ENCODE measurements around the gene EPHB2. TPM values are rescaled to one million over a fixed set of nuclear protein-coding genes. Genes with fewer than 3 reads are reported as not detected.

EPHB2 gene
- total RNA-seq, 4 donors from 2014 or later = 0.32 to 4.0 (median 1.7) TPM

DNA sequence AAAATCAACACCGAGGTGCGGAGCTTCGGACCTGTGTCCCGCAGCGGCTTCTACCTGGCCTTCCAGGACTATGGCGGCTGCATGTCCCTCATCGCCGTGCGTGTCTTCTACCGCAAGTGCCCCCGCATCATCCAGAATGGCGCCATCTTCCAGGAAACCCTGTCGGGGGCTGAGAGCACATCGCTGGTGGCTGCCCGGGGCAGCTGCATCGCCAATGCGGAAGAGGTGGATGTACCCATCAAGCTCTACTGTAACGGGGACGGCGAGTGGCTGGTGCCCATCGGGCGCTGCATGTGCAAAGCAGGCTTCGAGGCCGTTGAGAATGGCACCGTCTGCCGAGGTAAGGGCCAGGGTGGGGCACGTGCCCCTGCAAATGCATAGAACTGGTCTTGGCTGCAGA, 74.1 kb downstream of the EPHB2 start:
- Histone ChIP-seq H3K4me3 (no peak overlapping the region), H3K9me3 (no peaks in the 10 kb centered on the region), H3K36me3 (no peaks in the 10 kb centered on the region), H3K27ac (no peak overlapping the region), H3K27me3 (no peaks in the 10 kb centered on the region), H3K4me1 (peaks cover 10% of the 10 kb centered on the region)
- WGBS = 96% methylated on average over 27 of the region's 27 CpGs
- TF ChIP-seq CTCF (IDR thresholded peaks at IDR 0.05) (no peak), POLR2A (IDR thresholded peaks at IDR 0.05) (no peak), POLR2AphosphoS5 (IDR thresholded peaks at IDR 0.05) (no peak), EP300 (IDR thresholded peaks at IDR 0.05) (no peak)
- DNase-seq (ENCODE audit: low spot score in 2 of 2) = no peak

DNA sequence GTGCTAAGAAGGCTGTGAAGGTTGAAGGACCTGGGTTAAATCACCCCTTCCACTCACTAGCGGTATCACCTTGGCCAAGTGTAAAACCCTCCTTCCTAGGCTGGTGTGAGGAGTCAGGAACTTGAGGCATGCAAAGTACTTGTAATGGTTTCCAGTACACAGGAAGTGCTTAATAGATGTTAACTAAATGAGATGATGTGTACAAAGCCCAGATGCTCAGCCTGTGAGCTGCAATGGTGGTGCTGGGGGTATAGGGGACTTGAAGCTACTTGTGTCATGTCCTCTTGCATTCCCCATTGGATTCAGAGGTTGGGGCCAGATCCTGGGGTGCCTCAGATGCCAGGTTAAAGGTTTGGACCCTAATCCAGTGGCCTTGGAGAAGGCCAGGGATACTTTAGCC, 75.5 kb downstream of the EPHB2 start:
- Histone ChIP-seq H3K4me3 (no peak overlapping the region), H3K27me3 (no peaks in the 10 kb centered on the region), H3K27ac (no peak overlapping the region), H3K4me1 (peaks cover 17% of the 10 kb centered on the region), H3K9me3 (no peaks in the 10 kb centered on the region), H3K36me3 (no peaks in the 10 kb centered on the region)
- no peak for DNase-seq (ENCODE audit: low spot score in 2 of 2)
- WGBS = 100% methylated on average over 1 of the region's 1 CpG
- TF ChIP-seq EP300 (IDR thresholded peaks at IDR 0.05) (no peak), POLR2AphosphoS5 (IDR thresholded peaks at IDR 0.05) (no peak), CTCF (IDR thresholded peaks at IDR 0.05) (no peak), POLR2A (IDR thresholded peaks at IDR 0.05) (no peak)

DNA sequence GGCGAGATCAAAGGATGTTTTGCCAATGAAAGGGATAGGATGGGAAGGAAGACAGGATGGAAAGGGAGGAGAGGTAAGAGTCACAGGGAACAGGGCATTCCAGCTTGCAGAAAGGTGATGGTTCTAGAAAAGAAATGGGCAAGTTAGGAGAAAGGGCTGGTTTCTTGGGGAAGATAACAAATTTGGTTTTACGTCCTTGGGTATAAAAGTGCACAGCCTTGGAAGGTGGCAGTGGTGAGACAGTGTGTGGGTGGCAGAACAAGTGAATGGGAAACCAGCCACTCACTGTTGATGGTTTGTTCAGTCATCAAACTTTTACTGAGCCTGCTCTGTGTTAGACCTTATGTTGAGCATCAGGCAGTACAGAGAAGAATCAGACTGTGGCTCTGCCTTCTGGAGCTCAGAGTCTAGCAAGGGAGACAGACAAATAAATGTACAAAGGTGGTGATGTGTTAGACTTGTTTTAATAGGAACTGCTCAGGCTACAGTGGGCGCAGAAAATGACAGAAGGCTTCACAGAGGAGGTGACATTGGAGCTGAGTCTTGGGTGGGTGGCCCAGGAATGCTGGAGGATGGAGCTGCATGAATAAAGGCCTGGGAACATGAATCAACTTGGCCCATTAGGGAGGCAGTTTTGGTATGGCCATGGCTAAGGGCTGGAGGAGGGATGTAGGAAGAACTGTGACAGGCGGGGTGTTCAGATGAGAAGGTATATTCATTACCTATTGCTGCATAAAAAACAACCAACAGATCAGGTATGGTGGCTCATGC, 76.3 kb downstream of the EPHB2 start:
- Histone ChIP-seq H3K9me3 (no peaks in the 10 kb centered on the region), H3K27me3 (no peaks in the 10 kb centered on the region), H3K27ac (no peak overlapping the region), H3K4me3 (no peak overlapping the region), H3K36me3 (no peaks in the 10 kb centered on the region), H3K4me1 (peaks cover 17% of the 10 kb centered on the region)
- TF ChIP-seq EP300 (IDR thresholded peaks at IDR 0.05) = no peak
- WGBS = 93% methylated on average over 4 of the region's 4 CpGs
- DNase-seq (ENCODE audit: low spot score in 2 of 2) = no peak

GRCh38 chr1:22787636-22788035, 77.0 kb downstream of the EPHB2 start:
- peaks cover 17% of the 10 kb centered on the region for H3K4me1 ChIP-seq
- no peak overlapping the region for H3K27ac ChIP-seq
- 88% methylated on average over 2 of the region's 2 CpGs for WGBS
- DNase-seq (ENCODE audit: low spot score in 2 of 2) = no peak
- no peak overlapping the region for H3K4me3 ChIP-seq
- H3K9me3 ChIP-seq = no peaks in the 10 kb centered on the region
- TF ChIP-seq POLR2AphosphoS5 (IDR thresholded peaks at IDR 0.05) (no peak), CTCF (IDR thresholded peaks at IDR 0.05) (no peak), EP300 (IDR thresholded peaks at IDR 0.05) (no peak), POLR2A (IDR thresholded peaks at IDR 0.05) (no peak)
- no peaks in the 10 kb centered on the region for H3K27me3 ChIP-seq
- no peaks in the 10 kb centered on the region for H3K36me3 ChIP-seq

GRCh38 chr1:22788254-22788661, 77.6 kb downstream of the EPHB2 start:
- Histone ChIP-seq H3K4me1 (peaks cover 17% of the 10 kb centered on the region), H3K27ac (no peak overlapping the region), H3K4me3 (no peak overlapping the region), H3K36me3 (no peaks in the 10 kb centered on the region), H3K27me3 (no peaks in the 10 kb centered on the region), H3K9me3 (no peaks in the 10 kb centered on the region)
- no peak for DNase-seq (ENCODE audit: low spot score in 2 of 2)
- 46% methylated on average over 1 of the region's 2 CpGs for WGBS
- no peak for TF ChIP-seq EP300 (IDR thresholded peaks at IDR 0.05)
- TF ChIP-seq POLR2A (IDR thresholded peaks at IDR 0.05) = no peak
- TF ChIP-seq CTCF (IDR thresholded peaks at IDR 0.05) = no peak
- TF ChIP-seq POLR2AphosphoS5 (IDR thresholded peaks at IDR 0.05) = no peak

Measured in suprapubic skin (tissue), 4 donors.